Stimulated activated CD8-positive, alpha-beta memory T cell treated with anti-CD3 and anti-CD28 coated beads, Interleukin-7, amount 100 ng/mL, for 4 hours (primary cell): ENCODE results near the gene B3GNT4.
"Not testable (repeated sequence)": the region's sequence is repeated elsewhere in the genome, so short reads cannot be mapped to it uniquely, and the experiment has no call there.

Source experiments
- DNase-seq, 2 donors: peaks; one replicate each; pipeline ENCODE4 v3.0.0-alpha.2; 2020; ENCODE audit warnings: low read depth in 2 of 2

The B3GNT4 gene

GRCh38 chr12:122187466-122187865, 16.0 kb upstream of the B3GNT4 start:
- DNase-seq = no peak

DNA sequence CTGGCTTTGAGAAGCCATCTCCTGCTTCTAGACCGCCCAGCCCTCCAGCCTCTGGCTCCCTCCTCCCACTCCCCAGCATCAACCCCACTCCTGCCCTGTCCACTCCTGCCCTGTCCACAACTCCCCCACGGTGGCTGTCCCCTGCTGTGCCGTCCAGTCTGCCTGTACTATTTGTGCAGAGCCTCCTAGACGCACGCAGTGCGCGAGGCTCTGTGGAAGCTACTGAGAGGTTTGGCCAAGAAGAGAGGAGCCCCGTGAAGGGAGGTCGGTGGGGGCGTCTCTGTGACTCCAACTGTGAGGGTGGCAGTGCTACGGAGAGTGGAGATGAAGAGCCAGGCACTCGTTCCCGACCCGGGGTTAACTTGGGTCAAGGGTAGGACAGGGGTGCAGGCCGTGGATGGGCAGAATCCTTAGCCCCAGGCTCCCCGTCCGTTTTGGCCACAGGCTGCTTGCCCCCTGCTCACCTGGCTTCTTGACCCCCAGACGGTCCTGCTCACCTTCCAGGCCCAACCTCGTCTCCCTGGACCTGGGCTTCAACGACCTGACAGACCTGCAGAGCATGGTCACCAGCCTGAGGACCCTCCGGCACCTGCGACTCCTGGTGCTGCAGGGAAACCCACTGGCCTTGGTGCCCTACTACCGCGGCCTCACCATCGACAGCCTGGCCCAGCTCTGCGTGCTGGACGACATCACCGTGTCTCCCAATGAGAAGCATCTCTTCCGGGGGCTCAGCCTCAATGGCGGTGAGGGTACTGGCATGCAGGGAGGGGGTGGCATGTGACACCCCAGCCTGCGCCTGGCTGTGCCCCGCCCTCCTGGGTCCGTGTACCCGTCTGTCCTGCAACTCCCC, 13.7 kb upstream of the B3GNT4 start:
- no peak for DNase-seq

DNA sequence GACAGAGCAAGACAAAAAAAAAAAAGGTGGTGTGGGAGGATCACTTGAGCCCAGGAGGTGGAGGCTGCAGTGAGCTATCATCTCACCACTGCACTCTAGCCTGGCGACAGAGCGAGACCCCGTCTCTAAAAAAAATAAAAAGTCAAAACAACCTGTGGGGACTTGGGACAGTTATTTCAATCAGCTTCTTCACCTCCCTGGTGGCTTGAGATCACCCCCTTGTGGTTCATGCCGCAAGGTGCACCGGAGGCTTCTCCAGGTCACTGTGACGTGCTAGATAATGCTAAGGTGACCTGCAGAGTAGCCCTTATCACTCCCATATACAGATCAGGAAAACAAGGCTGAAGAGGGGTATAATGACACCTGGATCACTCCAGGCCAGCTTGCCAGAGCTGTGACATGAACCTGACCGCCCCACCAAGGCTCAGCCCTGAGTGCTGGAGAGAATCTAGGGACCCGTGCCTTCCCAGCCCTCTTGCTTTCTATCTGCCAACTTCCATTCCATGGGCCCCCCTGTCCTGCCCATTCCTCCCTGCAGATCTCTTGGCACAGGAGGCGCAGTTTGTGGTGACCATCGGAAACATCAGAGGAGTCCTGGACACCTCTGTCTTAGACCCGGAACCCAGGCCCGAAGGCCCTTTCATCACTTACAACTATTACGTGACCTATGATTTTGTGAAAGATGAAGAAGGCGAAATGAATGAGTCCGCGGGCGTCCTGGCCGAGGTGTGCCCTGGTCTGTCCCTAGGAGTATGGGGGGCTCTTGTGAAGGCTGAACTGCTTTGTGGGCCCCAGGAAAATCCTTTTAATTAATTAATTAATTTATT, 12.5 kb upstream of the B3GNT4 start:
- DNase-seq = peak; percentile 50 to 58

GRCh38 chr12:122192441-122192840, 11.1 kb upstream of the B3GNT4 start:
- no peak for DNase-seq

- no peak for DNase-seq
These were observed 8.7 kb upstream of the B3GNT4 start for GRCh38 chr12:122194804-122195203.

- DNase-seq = no peak
These were observed 8.1 kb upstream of the B3GNT4 start for GRCh38 chr12:122195405-122195804.

DNA sequence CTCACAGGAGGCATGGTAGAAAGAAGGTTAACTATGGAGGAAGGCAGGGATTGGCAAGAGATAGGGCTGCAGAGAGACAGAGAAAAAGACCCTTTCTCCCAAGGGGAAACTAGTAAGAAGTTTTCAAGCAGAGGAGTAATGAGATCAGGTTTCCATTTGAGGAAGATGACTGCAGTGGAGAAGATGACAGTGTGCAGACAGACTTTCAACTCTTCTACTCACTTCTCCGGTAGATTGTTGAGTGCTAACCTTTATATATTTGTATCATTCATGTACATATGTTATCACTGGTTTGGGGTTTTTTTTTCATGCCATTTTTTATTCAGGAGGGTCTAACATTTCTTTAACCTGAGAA, 5.9 kb upstream of the B3GNT4 start:
- DNase-seq = no peak

DNA sequence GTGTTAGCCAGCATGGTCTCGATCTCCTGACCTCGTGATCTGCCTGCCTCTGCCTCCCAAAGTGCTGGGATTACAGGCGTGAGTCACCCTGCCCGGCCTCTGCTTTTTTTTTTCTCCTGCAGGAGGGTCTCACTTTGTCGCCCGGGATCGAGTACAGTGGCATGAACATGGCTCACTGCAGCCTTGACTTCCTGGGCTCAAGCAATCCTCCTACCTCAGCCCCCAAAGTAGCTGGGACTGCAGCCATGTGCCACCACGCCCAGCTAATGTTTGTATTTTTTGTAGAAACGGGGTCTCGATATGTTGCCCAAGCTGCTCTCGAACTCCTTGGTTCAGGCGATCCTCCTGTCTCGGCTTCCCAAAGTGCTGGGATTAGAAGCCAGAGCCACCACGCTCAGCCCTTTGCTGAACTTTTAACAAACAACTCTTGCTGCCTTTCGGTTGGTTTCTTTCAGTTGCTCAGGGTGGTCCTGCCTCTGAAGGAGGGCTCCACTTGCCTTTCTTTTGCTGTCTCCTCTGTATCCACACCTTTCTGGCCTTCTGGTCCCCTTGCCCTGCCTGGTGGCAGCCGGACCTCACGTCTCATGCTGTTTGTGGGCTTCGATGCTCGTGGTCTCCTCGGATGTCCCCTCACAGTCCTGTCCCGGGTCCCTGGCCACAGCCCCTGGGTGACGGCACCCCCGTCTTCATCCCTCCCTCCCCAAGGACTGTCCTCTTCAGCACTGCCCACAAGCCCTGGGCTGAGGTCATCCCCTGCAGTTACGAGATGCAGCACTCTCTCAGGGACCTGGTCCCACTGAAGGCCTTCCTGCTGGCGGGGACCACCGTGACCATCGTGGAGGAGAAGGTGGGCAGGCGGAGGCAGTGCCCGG, 3.8 kb upstream of the B3GNT4 start:
- DNase-seq = no peak

DNA sequence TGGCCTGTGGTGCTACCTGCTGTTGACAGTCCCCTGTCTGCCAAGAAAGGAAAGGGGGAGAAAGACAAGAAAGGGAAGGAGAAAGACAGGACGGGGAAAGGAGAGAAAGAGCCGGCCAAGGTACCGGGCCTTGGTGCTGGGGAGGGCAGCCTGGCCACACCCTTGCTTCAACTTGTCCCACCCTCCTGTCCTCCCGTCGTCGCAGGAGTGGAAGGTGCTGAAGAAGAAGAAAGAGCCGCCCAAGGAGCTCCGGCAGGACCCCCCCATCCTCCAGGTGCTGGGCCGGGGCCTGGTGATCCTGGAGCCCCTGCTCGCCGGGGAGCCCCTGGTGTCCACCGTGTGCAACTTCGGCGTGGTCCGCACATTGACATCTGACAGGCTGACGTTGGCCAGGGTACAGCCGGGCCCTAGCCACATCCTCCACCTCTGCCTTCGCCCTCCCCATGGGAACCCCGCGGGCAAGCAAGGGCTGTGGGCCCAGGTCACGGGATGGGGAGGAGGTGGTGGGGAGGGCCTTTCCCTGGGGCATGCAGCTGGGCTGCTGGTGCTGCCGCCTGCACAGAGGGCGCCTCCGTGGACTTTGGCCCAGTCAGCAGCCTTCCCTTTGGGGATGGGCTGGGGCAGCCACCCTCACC, 2.9 kb upstream of the B3GNT4 start:
- DNase-seq = no peak

DNA sequence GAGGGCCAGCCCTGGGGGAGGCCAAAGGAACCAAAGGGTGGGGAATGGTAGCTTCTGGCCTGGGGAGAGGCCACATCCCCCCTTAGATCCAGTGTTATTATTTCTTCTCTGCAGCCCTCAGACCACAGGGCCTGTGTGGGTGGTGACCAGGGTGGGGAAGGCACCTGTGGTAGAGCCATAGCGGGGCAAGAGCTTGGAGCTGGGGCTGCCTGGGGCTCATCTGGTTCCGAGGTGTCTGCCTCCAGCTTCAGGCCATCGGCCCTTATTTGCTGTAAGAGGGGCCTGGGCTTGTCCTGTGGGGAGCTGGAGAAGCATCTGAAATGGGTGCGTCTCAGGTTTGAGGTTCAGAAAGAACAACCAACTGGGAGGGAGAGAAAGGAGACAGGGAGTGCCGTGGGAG, 2.1 kb upstream of the B3GNT4 start:
- DNase-seq = no peak

DNA sequence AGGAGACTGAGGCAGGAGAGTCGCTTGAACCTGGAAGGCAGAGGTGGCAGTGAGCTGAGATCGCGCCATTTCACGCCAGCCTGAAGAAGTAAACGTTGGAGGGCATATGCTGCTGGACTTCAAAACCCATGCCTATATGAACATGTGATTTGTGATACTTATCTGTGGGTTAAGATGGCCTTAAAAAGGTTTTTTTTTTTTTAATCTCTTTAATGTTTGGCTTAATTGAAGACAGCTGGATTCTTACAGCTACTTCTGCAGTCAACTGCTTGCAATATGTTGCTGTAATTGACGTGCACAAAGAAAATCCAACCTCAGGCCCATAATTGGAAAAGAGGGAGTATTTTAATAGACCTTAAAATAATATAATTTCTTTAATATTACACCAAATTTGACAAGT, 1.5 kb upstream of the B3GNT4 start:
- DNase-seq = no peak

GRCh38 chr12:122202811-122203210, 698 bp upstream of the B3GNT4 start:
- not testable (repeated sequence) for DNase-seq

DNA sequence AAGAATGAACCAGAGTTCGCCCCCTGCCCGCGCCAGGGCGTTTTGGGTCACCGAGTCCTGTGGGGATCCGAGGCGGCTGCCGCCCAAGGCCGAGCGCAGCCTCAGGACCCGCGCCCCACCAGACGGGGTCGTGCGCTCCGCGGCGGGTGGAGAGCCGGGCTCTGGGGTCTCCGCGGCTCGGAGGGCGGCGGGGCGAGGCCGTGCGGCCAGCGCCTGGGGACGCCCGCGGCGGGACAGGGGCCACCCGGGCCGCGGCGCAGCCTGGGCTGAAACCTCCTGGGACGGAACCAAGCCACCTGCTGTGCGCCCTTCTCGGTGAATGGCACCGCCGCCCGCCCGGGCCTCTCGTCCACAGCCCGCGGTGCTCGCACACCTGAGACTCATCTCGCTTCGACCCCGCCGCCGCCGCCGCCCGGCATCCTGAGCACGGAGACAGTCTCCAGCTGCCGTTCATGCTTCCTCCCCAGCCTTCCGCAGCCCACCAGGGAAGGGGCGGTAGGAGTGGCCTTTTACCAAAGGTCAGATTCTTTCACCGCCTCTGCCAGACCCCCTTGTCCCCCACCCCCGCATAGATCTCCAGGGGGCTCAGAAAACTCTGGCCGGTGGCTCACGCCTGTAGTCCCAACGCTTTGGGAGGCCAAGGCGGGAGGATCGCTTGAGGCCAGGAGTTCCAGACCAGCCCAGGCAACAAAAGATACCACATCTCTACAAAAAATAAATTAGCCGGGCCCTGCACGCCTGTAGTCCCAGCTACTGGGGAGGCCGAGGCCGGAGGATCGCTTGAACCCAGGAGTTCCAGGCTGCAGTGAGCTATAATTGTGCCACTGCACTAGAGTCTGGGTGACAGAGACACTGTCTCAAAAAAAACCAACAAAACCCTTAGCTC, 901 bp downstream of the B3GNT4 start:
- no peak for DNase-seq

DNA sequence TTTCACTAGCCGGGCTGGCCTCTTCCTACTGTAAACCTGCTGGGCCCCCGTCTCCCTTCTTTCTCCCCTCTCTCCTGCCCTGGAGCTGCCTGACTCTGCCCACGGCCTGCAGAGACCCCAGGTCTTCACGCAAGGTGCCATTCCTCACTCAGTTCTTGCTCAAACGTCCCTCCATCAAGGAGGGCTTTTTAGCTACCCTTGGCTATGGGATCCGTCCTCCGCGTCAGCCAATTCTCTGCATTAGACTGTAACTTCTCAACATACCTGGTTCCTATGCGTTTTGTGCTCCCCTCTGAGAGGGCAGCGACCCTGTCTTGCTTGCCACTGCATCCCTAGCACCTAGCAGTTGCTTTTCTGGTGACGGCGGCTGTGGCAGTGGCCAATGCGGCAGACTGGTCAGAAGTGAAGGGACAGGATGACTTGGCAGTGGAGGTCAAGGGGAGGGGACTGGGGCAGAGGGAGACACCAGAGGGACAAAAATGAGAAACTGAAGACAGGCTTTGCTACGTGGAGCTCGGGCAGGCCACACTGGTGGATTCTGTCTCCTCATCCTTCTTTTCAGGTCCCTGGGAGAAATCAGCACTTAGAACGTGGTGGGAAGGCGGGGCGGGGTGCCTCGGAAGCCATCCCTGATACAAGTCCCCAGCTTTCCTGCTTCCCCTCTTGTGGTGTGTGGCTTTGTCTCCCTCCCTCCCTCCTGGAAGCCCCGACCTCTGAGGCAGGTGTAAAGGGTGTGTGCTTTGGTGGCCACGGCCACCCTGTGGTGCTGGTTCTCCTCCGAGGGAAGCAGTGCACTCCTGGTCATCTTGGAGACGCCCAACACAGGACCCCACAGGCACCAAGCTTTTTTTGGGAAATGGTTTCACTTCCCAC, 1.8 kb downstream of the B3GNT4 start:
- no peak for DNase-seq

GRCh38 chr12:122206111-122206881, 2.8 kb downstream of the B3GNT4 start:
- no peak for DNase-seq

GRCh38 chr12:122206976-122207375, 3.5 kb downstream of the B3GNT4 start:
- no peak for DNase-seq

- no peak for DNase-seq
These were observed 3.9 kb downstream of the B3GNT4 start for GRCh38 chr12:122207391-122207790.

DNA sequence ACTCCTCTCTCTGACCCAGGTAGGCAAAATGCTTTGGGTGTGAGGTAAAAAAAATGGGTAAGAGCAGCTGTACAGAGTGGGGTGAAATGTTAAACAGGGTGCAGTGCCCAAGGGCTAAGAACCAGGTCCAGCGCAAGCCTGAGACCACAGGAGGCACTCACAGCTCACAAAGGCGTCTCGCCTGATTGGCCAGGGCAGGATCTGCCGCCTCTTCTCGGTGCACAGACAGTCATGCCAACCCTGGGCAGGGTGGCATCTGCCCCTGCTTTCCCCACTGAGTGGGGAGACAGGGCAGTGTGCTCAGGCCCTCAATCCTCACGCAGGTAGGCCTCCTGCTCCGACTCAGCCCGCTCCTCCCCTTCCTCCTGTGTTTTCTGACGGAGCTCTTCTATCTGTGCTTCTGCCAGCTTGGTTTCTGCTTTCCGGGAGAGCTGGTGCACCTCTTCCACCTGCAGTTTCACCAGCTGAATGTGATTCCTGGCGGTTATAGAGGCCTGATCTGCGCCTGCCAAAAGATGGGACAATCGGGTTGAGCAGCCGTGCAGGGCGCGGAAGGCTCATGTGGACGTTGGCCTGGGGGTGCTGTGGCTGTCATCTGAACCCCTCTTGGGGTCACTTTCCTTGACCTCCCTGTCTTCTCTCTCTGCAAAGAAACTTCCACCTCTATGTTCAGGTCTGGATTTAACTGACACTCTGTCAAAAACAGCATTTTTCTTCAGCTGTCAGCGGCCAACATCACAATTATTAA, 4.7 kb downstream of the B3GNT4 start:
- no peak for DNase-seq
